Measurements from ENCODE around the gene TBX1. TPM values are rescaled to one million over a fixed set of nuclear protein-coding genes. Genes with fewer than 3 reads are reported as not detected.

The TBX1 gene
- total RNA-seq, 2 experiments from 2014 or later: 0.23 TPM; not detected in 1

GRCh38 chr22:19762568-19763457 lies 2.2 kb downstream of the TBX1 start:
- no TSS peak for BruUV-seq (replicated peaks)
- Histone ChIP-seq H2AFZ (ENCODE audit: low read length) (no peak overlapping the region), H3K36me3 (ENCODE audit: insufficient read depth, low read length) (no peaks in the 10 kb centered on the region), H3K9me3 (ENCODE audit: low read length) (no peaks in the 10 kb centered on the region), H4K20me1 (ENCODE audit: insufficient read depth, low read length) (no peaks in the 10 kb centered on the region), H3K4me1 (ENCODE audit: insufficient read depth, low read length, poor library complexity, severe bottlenecking) (peaks cover 7% of the 10 kb centered on the region), H3K9me2 (ENCODE audit: insufficient read depth, low read length) (no peaks in the 10 kb centered on the region), H3K27ac (ENCODE audit: low read depth, low read length, poor library complexity, severe bottlenecking) (no peak overlapping the region), H3K4me3 (ENCODE audit: low read depth, low read length, poor library complexity, severe bottlenecking) (no peak overlapping the region), H3K79me2 (ENCODE audit: insufficient read depth, low read depth, low read length) (no peaks in the 10 kb centered on the region), H3K4me2 (ENCODE audit: low read length) (no peak overlapping the region)
- CTCF ChIA-PET (ENCODE audit: unreplicated experiment): no interaction called here
- TF ChIP-seq CTCF (conservative IDR thresholded peaks at IDR 0.05; ENCODE audit: low read length) (no peak), EZH2phosphoT487 (IDR thresholded peaks at IDR 0.05; ENCODE audit: borderline replicate concordance, low read depth, low read length) (no peak)
- intact Hi-C loops (cut with micrococcal nuclease; ENCODE audit: unreplicated experiment): no loop called here
- POLR2A ChIA-PET: interaction anchor here (0.6 kb wide), 1 partner anchor 148 kb away, joined by 3 read pairs; no protein-coding TSS in a partner anchor
- DNase-seq (ENCODE audit: low spot score): no peak

GRCh38 chr22:19763458-19764298 lies 3.1 kb downstream of the TBX1 start:
- CTCF ChIA-PET (ENCODE audit: unreplicated experiment): no interaction called here
- POLR2A ChIA-PET: no interaction called here

More at GRCh38 chr22:19763458-19764298, 3.1 kb downstream of the TBX1 start:
- Histone ChIP-seq H2AFZ (ENCODE audit: low read length) (no peak overlapping the region), H3K9me2 (ENCODE audit: insufficient read depth, low read length) (no peaks in the 10 kb centered on the region), H3K27ac (ENCODE audit: low read depth, low read length, poor library complexity, severe bottlenecking) (no peak overlapping the region), H3K79me2 (ENCODE audit: insufficient read depth, low read depth, low read length) (no peaks in the 10 kb centered on the region), H3K9me3 (ENCODE audit: low read length) (no peaks in the 10 kb centered on the region), H4K20me1 (ENCODE audit: insufficient read depth, low read length) (no peaks in the 10 kb centered on the region), H3K4me3 (ENCODE audit: low read depth, low read length, poor library complexity, severe bottlenecking) (no peak overlapping the region), H3K4me1 (ENCODE audit: insufficient read depth, low read length, poor library complexity, severe bottlenecking) (peaks cover 4% of the 10 kb centered on the region), H3K4me2 (ENCODE audit: low read length) (no peak overlapping the region), H3K36me3 (ENCODE audit: insufficient read depth, low read length) (no peaks in the 10 kb centered on the region)
- intact Hi-C loops (cut with micrococcal nuclease; ENCODE audit: unreplicated experiment): no loop called here
- TF ChIP-seq CTCF (conservative IDR thresholded peaks at IDR 0.05; ENCODE audit: low read length): no peak
- no peak for TF ChIP-seq EZH2phosphoT487 (IDR thresholded peaks at IDR 0.05; ENCODE audit: borderline replicate concordance, low read depth, low read length)
- no peak for DNase-seq (ENCODE audit: low spot score)
- no TSS peak for BruUV-seq (replicated peaks)
